HG03060 (cell line): ENCODE results near the gene PVALEF.

Experiments used
- ATAC-seq: cut with Tn5 transposase; IDR thresholded peaks from one replicate; pipeline ENCODE4 v1.9.1; 2021; ENCODE audit warnings: low read depth, moderate number of reproducible peaks; ENCODE audit not compliant: unreplicated experiment

The PVALEF gene

DNA sequence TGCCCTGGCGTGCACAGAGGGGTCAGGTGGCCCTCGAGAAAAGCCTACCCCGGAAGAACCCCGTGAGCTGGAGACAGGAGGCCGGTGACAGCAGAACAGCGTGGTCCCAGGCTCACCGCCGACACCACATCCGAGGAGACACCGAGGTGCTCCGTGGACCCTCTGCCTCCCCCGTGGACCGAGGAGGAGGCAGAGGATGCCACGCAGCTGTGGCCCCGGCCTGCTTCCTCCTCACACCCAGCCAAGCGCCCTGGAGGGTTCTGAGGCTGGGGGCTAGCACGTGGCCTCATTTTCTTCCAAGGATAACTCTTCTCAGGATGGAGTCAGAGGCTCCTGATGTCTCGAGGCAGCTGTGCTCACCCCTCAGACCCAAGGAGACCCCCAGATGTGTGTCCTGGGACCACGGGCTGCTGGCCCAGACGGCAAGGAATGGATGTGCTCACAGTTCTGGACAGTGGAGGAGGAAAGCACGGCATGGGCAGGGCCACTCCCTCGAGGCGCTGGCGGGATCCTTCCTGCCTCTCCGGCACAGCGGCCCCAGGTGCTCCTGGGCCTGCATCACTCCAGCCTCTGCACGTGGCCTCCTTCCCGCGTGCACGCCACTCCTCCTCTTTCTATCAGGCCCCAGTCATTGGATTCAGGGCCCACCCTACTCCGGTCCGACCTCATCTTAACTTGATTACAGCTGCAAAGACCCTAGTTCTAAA is 4.4 kb upstream of the PVALEF start:
- ATAC-seq = no peak

DNA sequence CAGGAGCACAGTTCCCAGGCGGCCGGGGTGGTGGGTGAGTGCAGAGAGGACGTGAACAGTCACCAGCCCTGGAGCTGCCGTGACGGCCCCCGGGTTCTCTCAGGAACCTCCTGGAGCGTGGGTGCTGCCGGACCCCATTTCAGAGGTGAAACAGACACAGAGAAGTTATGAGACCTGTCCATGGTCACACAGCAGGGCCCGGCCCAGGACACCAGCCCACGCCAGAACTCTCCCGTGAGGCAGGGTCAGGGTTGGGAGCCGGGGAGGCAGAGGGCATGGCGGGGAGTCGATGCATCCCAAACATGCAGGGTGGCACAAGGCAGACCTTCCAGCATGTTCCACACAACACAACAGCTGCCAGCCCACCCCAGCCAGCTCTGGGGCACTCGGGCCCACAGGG is 3.8 kb upstream of the PVALEF start:
- ATAC-seq = no peak

DNA sequence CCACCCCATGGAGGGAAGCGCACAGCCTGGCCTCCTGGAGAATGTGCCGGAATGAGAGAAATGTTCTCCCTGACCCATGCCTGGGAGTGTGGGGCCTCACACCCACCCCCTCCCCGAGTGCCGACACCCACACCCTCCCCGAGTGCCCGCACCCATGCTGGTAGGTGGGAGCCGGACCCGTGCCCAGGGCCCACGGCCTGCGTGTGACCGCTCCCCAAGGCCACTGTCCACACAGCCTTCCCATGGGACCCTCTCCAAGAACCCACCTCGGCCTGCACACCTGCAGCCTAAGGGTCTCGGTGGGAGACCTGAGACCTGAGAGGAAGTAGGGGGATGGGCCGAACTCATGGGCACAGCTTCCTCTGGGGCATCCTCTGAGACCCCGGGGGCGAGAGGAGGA is 3.3 kb upstream of the PVALEF start:
- ATAC-seq = no peak

DNA sequence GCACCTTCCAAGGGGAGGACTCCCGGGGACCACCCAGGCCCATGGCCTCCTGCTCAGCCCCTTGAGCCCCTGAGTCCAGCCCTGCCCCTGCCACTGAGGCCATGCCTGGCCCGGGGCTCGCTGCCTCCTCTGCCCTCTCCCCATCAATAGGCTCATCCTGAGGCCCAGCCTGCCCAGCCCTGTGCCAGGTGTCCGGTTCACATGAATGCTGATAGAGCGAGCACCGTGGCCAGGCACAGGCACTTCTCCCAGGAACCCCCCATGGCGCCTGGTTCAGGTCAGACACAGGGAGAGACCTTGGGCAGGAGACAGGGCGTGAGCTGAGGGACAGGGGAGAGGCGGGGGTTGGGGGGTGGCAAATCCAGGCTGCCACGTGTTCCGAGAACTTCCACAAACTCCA is 2.8 kb upstream of the PVALEF start:
- no peak for ATAC-seq

- ATAC-seq = no peak
Observed at GRCh38 chr17:81163051-81163695, 2.1 kb upstream of the PVALEF start.

GRCh38 chr17:81163703-81164370 is 1.5 kb upstream of the PVALEF start:
- ATAC-seq = no peak

DNA sequence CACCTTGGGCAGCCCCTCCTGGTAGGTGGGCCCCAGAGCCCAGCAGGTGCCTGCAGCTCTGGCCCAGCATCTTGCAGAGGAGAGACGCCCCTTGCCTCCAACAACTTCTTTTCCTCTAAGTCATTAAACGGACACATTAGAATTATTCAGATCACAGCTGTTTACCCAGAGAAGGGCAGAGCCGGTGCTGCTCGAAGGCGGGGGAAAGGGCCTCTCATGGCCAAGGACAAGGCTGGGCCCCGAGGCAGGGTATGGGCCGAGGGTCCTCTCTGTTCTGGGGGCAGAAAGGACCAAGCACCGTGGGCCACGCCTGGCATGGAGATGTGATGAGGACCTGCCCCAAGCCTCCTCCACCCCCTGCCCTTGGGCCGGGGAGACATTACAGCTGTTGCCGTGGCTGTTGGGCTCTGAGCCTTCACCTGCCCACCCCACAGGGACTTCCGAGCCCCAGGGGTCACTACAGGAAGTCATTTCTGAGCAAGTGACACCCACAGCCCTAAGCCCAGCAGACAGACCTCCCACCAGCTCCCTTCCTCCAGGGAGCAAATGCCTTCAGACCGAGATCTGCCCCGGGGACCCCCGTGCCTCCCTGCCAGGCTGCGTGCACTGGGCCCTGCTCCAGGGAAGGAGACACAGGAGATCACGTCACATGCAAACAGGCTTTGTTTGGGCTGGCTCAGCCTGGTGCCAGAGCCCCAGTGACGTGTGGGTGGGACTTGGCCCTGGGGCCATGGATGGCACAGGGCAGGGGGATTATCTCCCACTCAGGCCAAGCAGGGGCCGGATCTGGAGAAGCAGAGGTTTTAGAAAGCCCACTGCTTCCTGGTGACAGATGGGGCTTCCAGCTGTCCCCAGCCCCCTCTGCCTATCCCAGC is 699 bp upstream of the PVALEF start:
- no peak for ATAC-seq

DNA sequence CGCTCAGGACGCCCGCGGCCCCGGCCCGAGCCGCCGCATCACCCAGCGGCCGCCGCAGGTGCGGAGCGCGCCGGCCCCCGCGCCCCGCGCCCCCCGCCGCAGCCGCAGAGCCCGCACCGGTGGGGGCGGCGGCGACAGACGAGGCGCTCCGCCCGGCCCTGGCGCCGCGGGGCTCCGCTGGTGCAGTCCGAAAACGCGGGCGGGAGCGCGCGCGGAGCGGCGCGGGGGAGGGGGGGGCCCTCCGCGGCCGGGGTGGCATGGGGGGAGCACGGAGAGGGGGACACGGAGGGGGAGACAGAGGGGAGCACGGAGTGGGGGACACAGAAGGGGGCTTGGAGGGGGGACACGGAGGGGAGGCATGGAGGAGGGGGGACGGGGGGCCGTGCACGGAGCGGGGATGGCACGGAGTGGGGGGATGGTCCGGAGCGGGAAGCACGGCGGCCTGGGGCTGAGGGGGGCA is 756 bp downstream of the PVALEF start, which contains the start of gene AATK:
TSS of gene AATK (minus strand) at position 189 of the 460 bp plus-strand sequence. CDS start 229 bp downstream, outside the sequence.
- ATAC-seq = no peak

DNA sequence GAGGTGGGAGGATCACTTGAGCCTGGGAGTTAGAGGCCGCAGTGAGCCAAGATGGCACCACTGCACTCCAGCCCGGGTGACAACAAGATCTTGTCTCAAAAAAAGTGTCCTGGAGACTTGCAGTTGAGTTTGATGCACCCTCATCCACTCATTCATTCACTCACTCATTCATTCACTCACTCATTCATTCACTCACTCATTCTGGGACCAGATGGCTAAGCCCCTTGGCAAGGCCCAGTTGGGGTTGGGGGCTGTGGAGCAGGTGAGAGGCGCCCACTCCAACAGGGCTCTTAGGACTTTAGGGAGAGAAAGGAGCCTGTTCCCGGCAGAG is 1.9 kb downstream of the PVALEF start:
- ATAC-seq = no peak

- ATAC-seq = no peak
Observed at GRCh38 chr17:81167638-81168037, 2.3 kb downstream of the PVALEF start.

DNA sequence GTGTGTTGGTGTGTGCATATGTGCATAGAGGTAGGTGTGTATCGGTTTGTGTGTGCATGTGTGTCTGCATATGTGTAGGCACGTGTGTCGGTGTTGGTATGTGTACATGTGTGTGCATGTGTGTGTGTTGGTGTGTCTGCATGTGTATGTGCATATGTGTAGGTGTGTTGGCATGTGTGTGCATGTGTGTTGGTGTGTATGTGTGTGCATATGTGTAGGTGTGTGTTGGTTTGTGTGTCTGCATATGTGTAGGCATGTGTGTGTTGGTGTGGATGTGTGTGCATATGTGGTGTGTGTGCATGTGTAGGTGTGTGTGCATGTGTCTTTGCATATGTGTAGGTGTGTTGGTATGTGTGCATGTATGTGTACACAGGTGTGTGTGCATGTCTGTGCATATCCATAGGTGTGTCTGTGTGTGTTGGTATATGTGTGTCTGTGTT is 4.6 kb downstream of the PVALEF start:
- no peak for ATAC-seq

DNA sequence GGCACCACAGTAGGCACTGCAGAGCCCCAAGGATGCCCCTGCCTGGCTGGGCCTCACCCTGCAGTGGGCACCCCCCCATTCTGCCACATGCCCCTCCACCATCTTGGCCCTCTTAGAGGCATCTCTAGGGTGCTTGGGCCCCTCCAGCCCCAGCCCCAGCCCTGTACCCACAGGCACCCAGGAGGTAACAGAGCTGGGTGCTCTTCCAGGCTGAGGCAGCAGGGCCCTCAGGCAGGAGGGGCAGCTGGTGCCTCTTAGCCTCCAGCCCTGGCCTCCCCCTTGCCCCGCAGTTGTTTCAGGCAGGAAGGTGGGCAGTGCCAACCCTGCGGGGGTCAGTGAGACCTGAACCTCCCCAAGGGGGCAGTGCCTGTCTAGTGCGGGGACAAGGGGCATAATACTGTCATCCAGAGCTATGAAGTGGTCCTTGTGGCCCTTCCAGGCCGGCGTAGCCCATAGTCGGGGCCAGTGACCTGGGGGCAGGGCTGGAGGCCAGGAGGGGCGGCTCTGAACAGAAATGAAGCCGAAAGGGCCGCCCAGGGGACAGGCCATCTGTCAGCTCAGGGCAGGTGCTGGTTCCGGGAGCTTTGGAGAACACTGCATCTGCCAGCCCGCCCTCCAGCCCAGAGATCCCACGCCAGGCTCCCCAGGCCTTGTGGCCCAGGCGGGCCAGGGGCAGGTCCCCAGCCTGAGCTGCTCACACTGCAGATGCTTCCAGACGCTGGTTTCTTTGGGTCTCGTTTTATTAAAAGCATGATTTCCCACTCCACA is 5.6 kb downstream of the PVALEF start:
- no peak for ATAC-seq

GRCh38 chr17:81171941-81172340 is 6.6 kb downstream of the PVALEF start:
- ATAC-seq = no peak

- no peak for ATAC-seq
Observed at GRCh38 chr17:81173052-81173761, 7.9 kb downstream of the PVALEF start.

- no peak for ATAC-seq
Observed at GRCh38 chr17:81173762-81174155, 8.5 kb downstream of the PVALEF start.

GRCh38 chr17:81176666-81177065 is 11.4 kb downstream of the PVALEF start:
- ATAC-seq = no peak

DNA sequence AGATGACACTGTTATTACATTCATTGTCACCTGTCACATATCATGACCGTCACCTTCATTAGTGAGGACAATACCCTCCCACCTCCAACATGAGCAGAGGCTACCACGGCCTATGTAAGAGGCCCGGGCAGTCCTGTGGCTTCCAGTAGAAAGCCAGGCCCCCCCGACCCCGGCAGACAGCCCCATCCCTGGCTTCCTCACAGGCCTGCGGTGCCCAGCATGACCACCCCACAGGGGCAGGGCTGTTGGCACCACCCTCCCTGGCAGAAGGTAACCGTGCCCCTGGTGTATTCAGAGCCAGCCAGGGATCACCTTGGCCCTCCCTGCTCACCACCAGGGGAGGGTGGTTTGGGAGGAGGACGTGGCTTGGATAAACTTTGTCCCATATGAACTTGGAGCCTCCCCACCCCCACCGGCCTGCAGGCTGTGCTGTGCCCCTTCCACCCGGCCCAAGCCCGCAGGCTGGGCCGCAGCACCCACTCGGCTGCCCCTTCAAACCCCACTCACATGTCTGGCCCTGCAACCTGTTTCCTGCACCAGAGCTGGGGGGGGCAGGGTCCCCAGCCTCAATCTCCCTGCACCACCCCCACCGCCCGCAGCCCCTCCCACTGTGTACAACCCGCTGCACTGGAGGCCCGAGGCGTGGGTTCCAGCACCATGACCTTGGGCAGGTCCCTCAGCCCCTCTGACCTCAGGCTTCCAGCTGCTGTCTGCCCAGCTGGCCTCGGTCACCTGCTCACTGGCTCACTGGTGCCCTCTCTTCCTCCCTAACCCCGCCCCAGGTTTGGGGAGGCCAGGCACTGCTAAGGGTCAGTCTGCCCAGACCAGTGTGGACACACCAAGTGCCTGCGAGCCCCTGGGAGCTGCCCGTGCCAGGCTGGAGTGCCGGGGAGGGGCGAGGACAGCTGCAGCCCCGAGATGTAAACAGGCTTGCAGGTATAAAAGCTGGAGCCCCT is 13.1 kb downstream of the PVALEF start:
- no peak for ATAC-seq

- no peak for ATAC-seq
Observed at GRCh38 chr17:81179220-81179619, 13.9 kb downstream of the PVALEF start.
